Measurements from ENCODE around the gene SLC24A3. TPM values are rescaled to one million over a fixed set of nuclear protein-coding genes. Genes with fewer than 3 reads are reported as not detected.

Gene SLC24A3
- total and polyA plus RNA-seq, 2 of the 13 experiments (the other 11 are each of a cell fraction or from before 2014, with no cell fraction given): not detected

GRCh38 chr20:19492116-19492515 lies 279.7 kb downstream of the SLC24A3 start:
- no peaks in the 10 kb centered on the region for H4K20me1 ChIP-seq (ENCODE audit: insufficient read depth, low read length)
- no peaks in the 10 kb centered on the region for H3K4me1 ChIP-seq (ENCODE audit: insufficient read depth, low read length)
- H3K79me2 ChIP-seq (ENCODE audit: insufficient read depth, low read length): no peaks in the 10 kb centered on the region
- H3K4me2 ChIP-seq (ENCODE audit: low read depth, low read length): no peak overlapping the region
- no peaks in the 10 kb centered on the region for H3K9me3 ChIP-seq (ENCODE audit: low read length)
- no peak overlapping the region for H2AFZ ChIP-seq (ENCODE audit: low read length)
- TF ChIP-seq KLF12 (CRISPR knock-in tag; IDR thresholded peaks at IDR 0.05; ENCODE audit: borderline replicate concordance) (no peak), ERF (CRISPR knock-in tag; IDR thresholded peaks at IDR 0.05) (no peak), RORA (CRISPR knock-in tag; IDR thresholded peaks at IDR 0.05) (no peak), CHD2 (IDR thresholded peaks at IDR 0.05; ENCODE audit: low read depth, low read length) (no peak), SIX1 (CRISPR knock-in tag; IDR thresholded peaks at IDR 0.05; ENCODE audit: borderline replicate concordance) (no peak), MBD4 (IDR thresholded peaks at IDR 0.05; ENCODE audit: borderline replicate concordance, low read length) (no peak), ZNF607 (CRISPR knock-in tag; IDR thresholded peaks at IDR 0.05; ENCODE audit: borderline replicate concordance) (no peak), ZNF317 (CRISPR knock-in tag; IDR thresholded peaks at IDR 0.05) (no peak), GABPA (IDR thresholded peaks at IDR 0.05; ENCODE audit: low read depth, low read length) (no peak), GABPA (CRISPR knock-in tag; IDR thresholded peaks at IDR 0.05; ENCODE audit: low read depth) (no peak), YEATS4 (CRISPR knock-in tag; IDR thresholded peaks at IDR 0.05; ENCODE audit: borderline replicate concordance) (no peak), ZNF891 (CRISPR knock-in tag; IDR thresholded peaks at IDR 0.05) (no peak), ZNF564 (CRISPR knock-in tag; IDR thresholded peaks at IDR 0.05) (no peak)
- intact Hi-C loops (cut with micrococcal nuclease; ENCODE audit: unreplicated experiment): no loop called here
- no peak for ATAC-seq
- no peaks in the 10 kb centered on the region for H3K36me3 ChIP-seq (replicated peaks in 1 of 2; ENCODE audit: control insufficient read depth in 1 of 2, insufficient read depth in 2 of 2, low read length in 2 of 2)
- DNase-seq (ENCODE audit: low spot score): no peak
- in situ Hi-C loops (cut with HindIII; ENCODE audit: extremely low pct_ligation_motif_present, low pct_unique_long_range_greater_than_20kb): no loop called here
- no TSS peak for BruUV-seq (replicated peaks)
- ChIA-PET CTCF (ENCODE audit: low intra/inter-chr PET ratio, low total read pairs) (no interaction called here), POLR2A (no interaction called here)
- no peak overlapping the region for H3K27ac ChIP-seq (ENCODE audit: extremely low read length, insufficient read depth, low read length)
- FAIRE-seq: no peak
- WGBS (ENCODE audit: low lambda C conversion rate): 2% methylated on average over 3 of the region's 3 CpGs
- H3K4me3 ChIP-seq (replicated peaks in 1 of 3; ENCODE audit: insufficient read depth in 1 of 3, low read depth in 2 of 3, low read length in 3 of 3): no peak overlapping the region
- no peak overlapping the region for H3K9ac ChIP-seq (ENCODE audit: insufficient read depth, low read depth, low read length)
- H3K27me3 ChIP-seq (ENCODE audit: control insufficient read depth in 1 of 2, insufficient read depth in 2 of 2, low read length in 2 of 2): no peaks in the 10 kb centered on the region; a peak in 1 of 5 replicates
